Transverse colon (tissue), 4 donors: ENCODE results near the gene ANKRD44. TPM values are rescaled to one million over a fixed set of nuclear protein-coding genes. Genes with fewer than 3 reads are reported as not detected.

Experiments used
- DNase-seq: peaks from one replicate; pipeline ENCODE4 v3.0.0-alpha.2; 2019
- H3K27ac ChIP-seq, 4 donors: fragments of 200-600 bp; sonication (generic); 2 replicates each; pipeline ENCODE4 v1.5.1; 2016 to 2018; ENCODE audit warnings: inconsistent platforms in 4 of 4
- H3K27me3 ChIP-seq: fragments of 200-600 bp; sonication (generic); 2 replicates; pipeline ENCODE4 v1.5.1; 2017; ENCODE audit warnings: inconsistent platforms
- H3K36me3 ChIP-seq, 4 donors: fragments of 200-600 bp; sonication (generic); 2 replicates each; pipeline ENCODE4 v1.5.1; 2017 to 2019; ENCODE audit warnings: inconsistent platforms in 4 of 4
- H3K4me1 ChIP-seq, 4 donors: fragments of 200-600 bp; sonication (generic); 2 replicates each; pipeline ENCODE4 v1.5.1; 2017 to 2020; ENCODE audit warnings: inconsistent platforms in 4 of 4
- H3K4me3 ChIP-seq, 4 donors: fragments of 200-600 bp; sonication (generic); 1 replicate in 1 of 4; 2 replicates in 3 of 4; pipeline versions ENCODE4 v1.5.1 to v1.6.1; 2017 to 2019; ENCODE audit warnings: inconsistent platforms in 4 of 4
- H3K9me3 ChIP-seq, 2 donors: fragments of 200-600 bp; sonication (generic); 2 replicates each; pipeline ENCODE4 v1.5.1; 2017 to 2019; ENCODE audit warnings: inconsistent platforms in 2 of 2
- CTCF ChIP-seq, 5 experiments: fragments of 200-600 bp in 3 of 5; fragments of 450-650 bp in 2 of 5; sonication (generic) in 3 of 5; IDR thresholded peaks; 1 replicate in 2 of 5; 2 replicates in 3 of 5; pipeline ENCODE4 v1.5.1; 2016 to 2017; ENCODE audit warnings: antibody characterized with exemption in 5 of 5, inconsistent platforms in 3 of 5, mild to moderate bottlenecking in 2 of 5, moderate library complexity in 1 of 5
- EP300 ChIP-seq: sonication (generic); formaldehyde crosslinking; IDR thresholded peaks from one replicate; pipeline ENCODE4 v1.6.1; 2017; ENCODE audit warnings: antibody characterized with exemption, low read depth
- POLR2A ChIP-seq: fragments of 450-650 bp; IDR thresholded peaks from one replicate; pipeline ENCODE4 v1.6.1; 2016; ENCODE audit warnings: antibody characterized with exemption, mild to moderate bottlenecking, moderate library complexity
- POLR2AphosphoS5 ChIP-seq, 3 donors: sonication (generic); formaldehyde crosslinking; IDR thresholded peaks; one replicate each; pipeline ENCODE4 v1.6.1; 2016; ENCODE audit warnings: antibody characterized with exemption in 3 of 3
- WGBS, 2 donors: methylation state at CpG; one replicate each; pipeline ENCODE4 v1.1.5; 2018; ENCODE audit warnings: low coverage in 1 of 2; 5-methylcytosine and 5-hydroxymethylcytosine counted together
- in situ Hi-C, 4 donors: fragments of 200-750 bp; cut with MboI; loops; one replicate each; pipeline versions ENCODE4 v1.15.0 to v1.15.1; 2017; ENCODE audit warnings: low sequenced_read_pairs in 3 of 4, low pct_ligation_motif_present in 1 of 4, low pct_unique_long_range_greater_than_20kb in 1 of 4
- intact Hi-C: fragments of 100-400 bp; cut with DNase I; formaldehyde crosslinking; loops from one replicate; pipeline ENCODE4 v1.15.1; 2023; ENCODE audit warnings: low total_unique reads
- total RNA-seq, 4 donors: library from RNA; depleted of rRNA; stranded (reverse); fragments of >200 nt; gene quantifications; one replicate each; pipeline ENCODE4 v1.1.0, GENCODE V29; 2016

ANKRD44 gene
- total RNA-seq, 4 donors from 2014 or later = 13.9 to 46.8 (median 27.5) TPM

- in situ Hi-C loops = no loop called here
- no peak for TF ChIP-seq POLR2A
- TF ChIP-seq EP300 = no peak
- TF ChIP-seq POLR2AphosphoS5 (IDR thresholded peaks at IDR 0.05) = no peak
- TF ChIP-seq CTCF (IDR thresholded peaks at IDR 0.05) = no peak
- WGBS, 2 donors = 98 to 100% methylated on average over 1 to 2 of the region's 2 CpGs
Measured at GRCh38 chr2:197276156-197276555, 34.4 kb downstream of the ANKRD44 start.

GRCh38 chr2:197274937-197275336 is 35.6 kb downstream of the ANKRD44 start:
- intact Hi-C loops = no loop called here
- no peak overlapping the region for H3K27ac ChIP-seq
- H3K9me3 ChIP-seq = no peaks in the 10 kb centered on the region
- no peak overlapping the region for H3K4me3 ChIP-seq
- H3K27me3 ChIP-seq = no peaks in the 10 kb centered on the region
- peaks cover 0 to 20% (median 6%) of the 10 kb centered on the region in 4 donors for H3K4me1 ChIP-seq
- TF ChIP-seq EP300 = no peak
- no peak for TF ChIP-seq CTCF (IDR thresholded peaks at IDR 0.05)
- TF ChIP-seq POLR2AphosphoS5 (IDR thresholded peaks at IDR 0.05) = no peak
- TF ChIP-seq POLR2A = no peak
- 90% methylated on average over 3 of the region's 3 CpGs; no CpG with 5 or more reads in 1 of the 2 donors for WGBS, 2 donors
- in situ Hi-C loops = no loop called here
- DNase-seq = no peak
- no peaks in the 10 kb centered on the region for H3K36me3 ChIP-seq

More at GRCh38 chr2:197276156-197276555, 34.4 kb downstream of the ANKRD44 start:
- DNase-seq = no peak
- H3K27ac ChIP-seq = no peak overlapping the region
- no peaks in the 10 kb centered on the region for H3K9me3 ChIP-seq
- no peaks in the 10 kb centered on the region for H3K36me3 ChIP-seq
- H3K4me1 ChIP-seq = peaks cover under 1 to 18% (median 6%) of the 10 kb centered on the region in 4 donors
- H3K4me3 ChIP-seq = no peak overlapping the region
- intact Hi-C loops = no loop called here
- H3K27me3 ChIP-seq = no peaks in the 10 kb centered on the region

- TF ChIP-seq EP300 (no peak), CTCF (IDR thresholded peaks at IDR 0.05) (no peak), POLR2AphosphoS5 (IDR thresholded peaks at IDR 0.05) (no peak), POLR2A (no peak)
- Histone ChIP-seq H3K4me3 (no peak overlapping the region), H3K9me3 (no peaks in the 10 kb centered on the region), H3K36me3 (no peaks in the 10 kb centered on the region), H3K27me3 (no peaks in the 10 kb centered on the region), H3K27ac (no peak overlapping the region), H3K4me1 (peaks cover 3 to 20% (median 9%) of the 10 kb centered on the region in 4 donors)
- 75% methylated on average over 6 of the region's 6 CpGs; no CpG with 5 or more reads in 1 of the 2 donors for WGBS, 2 donors
- in situ Hi-C loops (no loop called here), intact Hi-C loops (no loop called here)
- DNase-seq = no peak
Measured at GRCh38 chr2:197274349-197274748, 36.2 kb downstream of the ANKRD44 start.

GRCh38 chr2:197273485-197273884 is 37.1 kb downstream of the ANKRD44 start:
- H3K4me1 ChIP-seq = peaks cover 6 to 29% (median 14%) of the 10 kb centered on the region in 4 donors
- no peak overlapping the region for H3K4me3 ChIP-seq
- TF ChIP-seq POLR2A (no peak), EP300 (no peak), POLR2AphosphoS5 (IDR thresholded peaks at IDR 0.05) (no peak), CTCF (IDR thresholded peaks at IDR 0.05) (no peak)
- no peak for DNase-seq
- H3K27me3 ChIP-seq = no peaks in the 10 kb centered on the region
- 52 to 70% methylated on average over 1 to 4 of the region's 4 CpGs for WGBS, 2 donors
- no peaks in the 10 kb centered on the region for H3K36me3 ChIP-seq
- no peaks in the 10 kb centered on the region for H3K9me3 ChIP-seq
- H3K27ac ChIP-seq = peak overlapping the region in 1 of 4 donors; percentile 36
- intact Hi-C loops = no loop called here
- in situ Hi-C loops = no loop called here
